Mucosa of descending colon (tissue), 3 donors: ENCODE data around the gene CDON. TPM values are rescaled to one million over a fixed set of nuclear protein-coding genes. Genes with fewer than 3 reads are reported as not detected.

Experiments used
- ATAC-seq: fragments of 200-7000 bp; cut with Tn5 transposase; one replicate; pipeline ENCODE4 v1.9.1; 2020; ENCODE audit warnings: mild to moderate bottlenecking, moderate library complexity
- DNase-seq, 3 donors: peaks; one replicate each; pipeline ENCODE4 v3.0.0-alpha.2; 2020
- H3K36me3 ChIP-seq: fragments of 200-600 bp; one replicate; pipeline ENCODE4 v1.8.0; 2021; ENCODE audit warnings: low read depth, mild to moderate bottlenecking
- H3K4me1 ChIP-seq: fragments of 200-600 bp; one replicate; pipeline ENCODE4 v1.8.0; 2021; ENCODE audit warnings: low read depth, mild to moderate bottlenecking
- H3K4me3 ChIP-seq: fragments of 200-600 bp; one replicate; pipeline ENCODE4 v1.8.0; 2021; ENCODE audit warnings: mild to moderate bottlenecking
- H3K9me3 ChIP-seq: fragments of 200-600 bp; one replicate; pipeline ENCODE4 v1.8.0; 2021; ENCODE audit warnings: mild to moderate bottlenecking
- CTCF ChIP-seq: fragments of 200-600 bp; IDR thresholded peaks from one replicate; pipeline ENCODE4 v1.8.0; 2022; ENCODE audit warnings: antibody characterized with exemption, mild to moderate bottlenecking
- intact Hi-C, 2 donors: fragments of 100-400 bp; cut with DNase I in 1 of 2; cut with micrococcal nuclease in 1 of 2; formaldehyde crosslinking; loops; one replicate each; pipeline versions ENCODE4 v1.11.0 to v1.11.1; 2022; cut with DNase I, micrococcal nuclease
- total RNA-seq, 3 donors: library from RNA; stranded (reverse); fragmentation: NEBNext Ultra II Directional in 2 of 3; extraction: Animal tissue kit (Norgen Biotek cat#: 25700) in 2 of 3; gene quantifications; one replicate each; pipeline versions ENCODE4 v1.2.1 to v1.2.4, GENCODE V29; 2021 to 2023
- donor health status: DM: no; HTN: no; CAD: no; lungs with moderate emphysema.
- donor health status: DM: no; HTN: no; CAD: no.
- donor health status: DM: no; HTN: yes; CAD: no.

CDON gene
- total RNA-seq, 3 donors from 2014 or later, result 3.8 to 91.6 (median 6.6) TPM

- Histone ChIP-seq H3K9me3 (no peaks in the 10 kb centered on the region), H3K4me3 (no peak overlapping the region), H3K4me1 (no peaks in the 10 kb centered on the region), H3K36me3 (no peaks in the 10 kb centered on the region)
- intact Hi-C loops, result no loop called here
- ATAC-seq, result peak; percentile 75
- no peak for TF ChIP-seq CTCF
- peak in 2 of 3 donors; percentile 37 to 55 for DNase-seq
These were observed 109.7 kb downstream of the CDON start for GRCh38 chr11:125952973-125953372.

GRCh38 chr11:125952559-125952958 lies 110.1 kb downstream of the CDON start:
- TF ChIP-seq CTCF, result no peak
- H3K4me1 ChIP-seq, result no peaks in the 10 kb centered on the region
- intact Hi-C loops, result no loop called here
- no peak for ATAC-seq
- H3K36me3 ChIP-seq, result no peaks in the 10 kb centered on the region
- no peak for DNase-seq
- no peak overlapping the region for H3K4me3 ChIP-seq
- no peaks in the 10 kb centered on the region for H3K9me3 ChIP-seq

DNA sequence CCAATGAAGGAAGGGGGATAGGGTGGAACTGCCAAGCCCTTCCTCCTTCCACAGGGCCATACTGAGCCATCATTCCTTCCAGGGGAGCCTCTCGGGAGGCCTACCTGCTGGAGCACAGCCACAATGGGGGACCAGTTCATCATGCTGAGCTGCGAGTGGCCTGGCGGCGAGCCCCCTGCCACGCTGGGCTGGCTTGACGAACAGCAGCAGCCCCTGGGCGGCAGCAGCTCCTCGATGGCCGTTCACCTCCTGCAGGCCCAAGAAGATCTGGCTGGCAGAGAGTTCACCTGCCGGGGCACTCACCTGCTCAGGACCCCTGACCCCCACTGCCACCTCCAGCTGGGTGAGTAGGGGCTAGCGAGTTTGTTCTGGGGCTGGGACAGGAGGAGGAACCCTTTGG lies 110.9 kb downstream of the CDON start:
- Histone ChIP-seq H3K4me3 (no peak overlapping the region), H3K4me1 (no peaks in the 10 kb centered on the region), H3K36me3 (no peaks in the 10 kb centered on the region), H3K9me3 (no peaks in the 10 kb centered on the region)
- DNase-seq, result no peak
- ATAC-seq, result no peak
- intact Hi-C loops, result no loop called here
- no peak for TF ChIP-seq CTCF

DNA sequence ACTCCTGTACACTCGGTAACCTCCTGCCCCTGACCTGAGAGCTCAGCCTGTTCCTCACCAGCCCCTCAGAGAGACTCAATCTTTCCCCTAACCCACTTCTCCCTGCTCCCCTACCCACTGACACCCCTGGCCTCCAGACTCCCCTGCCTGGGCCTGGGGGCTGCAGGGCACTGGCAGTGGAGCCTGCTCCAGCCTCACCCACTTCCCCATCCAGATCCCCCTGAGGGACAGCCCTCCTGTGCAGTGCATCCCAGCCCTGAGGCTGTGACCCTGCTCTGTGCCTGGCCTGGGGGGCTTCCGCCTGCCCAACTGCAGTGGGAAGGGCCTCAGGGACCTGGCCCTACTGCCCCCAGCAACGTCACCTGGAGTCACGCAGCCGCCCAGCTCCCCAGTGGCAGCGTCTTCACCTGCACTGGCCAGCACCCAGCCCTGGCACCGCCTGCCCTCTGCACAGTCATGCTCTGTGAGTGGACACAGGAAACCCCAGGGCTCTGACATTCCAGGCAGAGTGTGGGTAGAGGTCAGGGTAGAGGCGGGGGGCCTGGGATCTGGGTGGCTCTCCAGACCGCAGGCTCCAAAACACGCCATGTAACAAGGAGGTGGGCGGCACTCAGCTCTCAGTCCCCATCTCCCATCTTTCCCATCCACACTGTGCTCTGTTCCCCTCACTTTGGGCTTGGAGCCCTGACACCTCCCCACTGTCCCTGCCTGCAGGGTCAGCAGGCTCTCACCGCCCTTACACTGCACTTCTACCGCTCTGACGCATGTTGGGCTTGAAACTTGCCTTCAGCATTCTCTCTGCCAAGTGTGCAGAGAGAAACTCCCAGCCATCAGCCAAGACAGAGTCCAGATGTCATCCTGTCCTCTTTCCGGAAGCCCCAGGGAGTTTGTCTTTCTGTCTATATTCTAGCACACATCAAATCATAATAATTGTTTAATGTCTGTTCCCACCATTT lies 111.7 kb downstream of the CDON start:
- intact Hi-C loops, result no loop called here
- no peak overlapping the region for H3K4me3 ChIP-seq
- H3K9me3 ChIP-seq, result no peaks in the 10 kb centered on the region
- no peaks in the 10 kb centered on the region for H3K4me1 ChIP-seq
- no peaks in the 10 kb centered on the region for H3K36me3 ChIP-seq
- no peak for TF ChIP-seq CTCF
- DNase-seq (peak in 1 of 3 donors; percentile 35), ATAC-seq (peak; percentile 43)

DNA sequence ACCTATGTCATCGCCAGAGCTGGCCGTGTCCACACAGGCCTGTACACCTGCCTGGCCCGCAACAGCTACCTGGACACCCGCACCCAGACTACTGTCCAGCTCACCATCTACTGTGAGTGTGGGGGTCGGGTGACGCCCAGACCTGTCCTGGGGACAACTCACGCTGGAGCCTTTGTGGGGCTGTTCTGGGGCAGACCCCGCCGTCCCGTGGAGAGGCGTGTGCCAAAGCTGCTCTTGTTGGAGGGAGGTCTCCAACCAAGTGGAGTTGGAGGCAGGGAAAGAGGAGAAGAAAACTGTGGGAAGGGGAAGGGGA lies 112.5 kb downstream of the CDON start:
- Histone ChIP-seq H3K4me1 (no peaks in the 10 kb centered on the region), H3K4me3 (no peak overlapping the region), H3K36me3 (no peaks in the 10 kb centered on the region), H3K9me3 (no peaks in the 10 kb centered on the region)
- TF ChIP-seq CTCF, result no peak
- intact Hi-C loops, result no loop called here
- ATAC-seq (no peak), DNase-seq (no peak)
